ENCODE measurements around the gene NPAS4. TPM values are rescaled to one million over a fixed set of nuclear protein-coding genes. Genes with fewer than 3 reads are reported as not detected.
"Not testable (repeated sequence)": the region's sequence is repeated elsewhere in the genome, so short reads cannot be mapped to it uniquely, and the experiment has no call there.

The NPAS4 gene
- total RNA-seq, 1 donor from 2014 or later, result not detected

DNA sequence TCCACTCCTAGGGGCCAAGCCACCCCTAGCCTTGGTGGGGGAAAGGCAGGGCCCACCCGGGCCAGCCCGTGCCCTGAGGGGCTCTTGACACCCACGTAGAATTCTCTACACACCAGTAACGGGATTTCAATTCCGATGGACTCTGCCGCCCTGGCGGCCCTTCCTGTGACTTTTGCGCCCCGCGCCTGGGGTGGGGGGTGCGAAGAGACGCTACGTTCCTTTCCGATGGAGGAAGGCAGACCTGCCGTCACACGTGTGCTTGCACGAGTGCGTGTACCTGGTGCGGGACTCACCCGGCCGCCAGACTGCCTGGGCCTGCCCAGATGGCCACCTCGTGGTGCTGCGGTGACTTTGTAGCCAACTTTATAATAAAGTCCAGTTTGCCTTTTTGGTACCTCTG, 5.5 kb downstream of the NPAS4 start:
- peaks cover 14% of the 10 kb centered on the region for H3K27me3 Mint-ChIP-seq (ENCODE audit: unreplicated experiment)
- peaks cover 2% of the 10 kb centered on the region for H3K4me1 Mint-ChIP-seq (ENCODE audit: unreplicated experiment)
- H3K4me3 Mint-ChIP-seq (ENCODE audit: unreplicated experiment), result no peak overlapping the region
- no peak overlapping the region for H3K27ac Mint-ChIP-seq (ENCODE audit: unreplicated experiment)
- no peaks in the 10 kb centered on the region for H3K9me3 Mint-ChIP-seq (ENCODE audit: unreplicated experiment)
- TF ChIP-seq, protein P1, sequence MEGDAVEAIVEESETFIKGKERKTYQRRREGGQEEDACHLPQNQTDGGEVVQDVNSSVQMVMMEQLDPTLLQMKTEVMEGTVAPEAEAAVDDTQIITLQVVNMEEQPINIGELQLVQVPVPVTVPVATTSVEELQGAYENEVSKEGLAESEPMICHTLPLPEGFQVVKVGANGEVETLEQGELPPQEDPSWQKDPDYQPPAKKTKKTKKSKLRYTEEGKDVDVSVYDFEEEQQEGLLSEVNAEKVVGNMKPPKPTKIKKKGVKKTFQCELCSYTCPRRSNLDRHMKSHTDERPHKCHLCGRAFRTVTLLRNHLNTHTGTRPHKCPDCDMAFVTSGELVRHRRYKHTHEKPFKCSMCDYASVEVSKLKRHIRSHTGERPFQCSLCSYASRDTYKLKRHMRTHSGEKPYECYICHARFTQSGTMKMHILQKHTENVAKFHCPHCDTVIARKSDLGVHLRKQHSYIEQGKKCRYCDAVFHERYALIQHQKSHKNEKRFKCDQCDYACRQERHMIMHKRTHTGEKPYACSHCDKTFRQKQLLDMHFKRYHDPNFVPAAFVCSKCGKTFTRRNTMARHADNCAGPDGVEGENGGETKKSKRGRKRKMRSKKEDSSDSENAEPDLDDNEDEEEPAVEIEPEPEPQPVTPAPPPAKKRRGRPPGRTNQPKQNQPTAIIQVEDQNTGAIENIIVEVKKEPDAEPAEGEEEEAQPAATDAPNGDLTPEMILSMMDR (IDR thresholded peaks at IDR 0.05; ENCODE audit: unreplicated experiment), result no peak
- no peak for DNase-seq (ENCODE audit: low spot score)
- peaks cover 2% of the 10 kb centered on the region for H3K36me3 Mint-ChIP-seq (ENCODE audit: low read depth, unreplicated experiment)

DNA sequence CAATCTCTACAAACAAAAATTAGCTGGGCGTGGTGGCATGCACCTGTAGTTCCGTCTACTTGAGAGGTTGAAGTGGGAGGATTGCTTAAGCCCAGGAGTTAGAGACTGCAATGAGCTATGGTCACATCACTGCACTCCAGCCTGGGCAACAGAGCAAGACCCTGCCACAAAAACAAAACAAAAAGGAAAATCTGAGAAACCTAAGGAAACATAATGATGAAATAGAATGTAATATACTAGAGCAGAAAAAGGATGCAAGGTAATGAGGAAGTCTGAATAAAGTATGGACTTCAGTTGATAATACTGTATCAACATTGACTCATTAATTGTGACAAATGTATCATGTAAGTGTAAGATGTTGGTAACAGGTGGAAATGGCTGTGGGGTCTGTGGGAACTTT, 8.1 kb downstream of the NPAS4 start:
- DNase-seq (ENCODE audit: low spot score), result no peak
- Mint-ChIP-seq H3K36me3 (ENCODE audit: low read depth, unreplicated experiment) (peaks cover 6% of the 10 kb centered on the region), H3K27me3 (ENCODE audit: unreplicated experiment) (peaks cover 10% of the 10 kb centered on the region), H3K9me3 (ENCODE audit: unreplicated experiment) (no peaks in the 10 kb centered on the region), H3K27ac (ENCODE audit: unreplicated experiment) (no peak overlapping the region), H3K4me3 (ENCODE audit: unreplicated experiment) (peak overlapping the region; percentile 62), H3K4me1 (ENCODE audit: unreplicated experiment) (peaks cover 2% of the 10 kb centered on the region)
- TF ChIP-seq, protein P1 (IDR thresholded peaks at IDR 0.05; ENCODE audit: unreplicated experiment), result no peak

DNA sequence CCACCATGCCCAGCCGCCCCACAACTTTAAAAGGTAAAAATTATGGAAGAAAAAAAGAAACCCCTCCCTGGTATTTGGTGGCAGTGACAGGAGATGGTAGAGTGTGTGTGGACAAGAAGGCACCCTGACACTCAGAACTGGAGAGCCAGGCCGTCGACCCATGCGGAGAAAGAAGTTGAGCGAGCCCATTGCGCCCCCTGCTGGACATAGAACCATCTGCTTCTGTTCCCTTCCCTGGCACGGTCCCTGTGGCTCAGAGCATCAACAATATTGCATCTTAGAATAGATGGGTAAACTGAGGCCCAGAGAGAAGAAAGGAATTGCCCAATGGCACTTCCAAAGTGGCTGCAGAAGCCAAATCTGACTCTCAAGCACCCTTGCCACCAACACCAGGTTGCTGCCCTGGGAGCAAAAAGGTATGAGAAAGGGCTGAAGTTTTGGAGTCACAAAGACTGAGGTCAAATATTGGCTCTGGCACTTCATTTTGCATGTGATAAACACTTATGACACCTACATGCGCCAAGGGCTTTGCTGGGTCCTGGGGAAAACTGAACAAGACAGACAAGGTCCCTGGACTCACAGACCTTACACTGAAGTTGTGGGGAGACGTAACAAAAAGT, 9.3 kb downstream of the NPAS4 start:
- H3K36me3 Mint-ChIP-seq (ENCODE audit: low read depth, unreplicated experiment), result peaks cover 10% of the 10 kb centered on the region
- DNase-seq (ENCODE audit: low spot score), result peak; percentile 77
- TF ChIP-seq, protein P1 (IDR thresholded peaks at IDR 0.05; ENCODE audit: unreplicated experiment), result peak; percentile 84
- H3K9me3 Mint-ChIP-seq (ENCODE audit: unreplicated experiment), result no peaks in the 10 kb centered on the region
- H3K4me1 Mint-ChIP-seq (ENCODE audit: unreplicated experiment), result peaks cover 2% of the 10 kb centered on the region
- no peak overlapping the region for H3K4me3 Mint-ChIP-seq (ENCODE audit: unreplicated experiment)
- peaks cover 9% of the 10 kb centered on the region for H3K27me3 Mint-ChIP-seq (ENCODE audit: unreplicated experiment)
- H3K27ac Mint-ChIP-seq (ENCODE audit: unreplicated experiment), result no peak overlapping the region

DNA sequence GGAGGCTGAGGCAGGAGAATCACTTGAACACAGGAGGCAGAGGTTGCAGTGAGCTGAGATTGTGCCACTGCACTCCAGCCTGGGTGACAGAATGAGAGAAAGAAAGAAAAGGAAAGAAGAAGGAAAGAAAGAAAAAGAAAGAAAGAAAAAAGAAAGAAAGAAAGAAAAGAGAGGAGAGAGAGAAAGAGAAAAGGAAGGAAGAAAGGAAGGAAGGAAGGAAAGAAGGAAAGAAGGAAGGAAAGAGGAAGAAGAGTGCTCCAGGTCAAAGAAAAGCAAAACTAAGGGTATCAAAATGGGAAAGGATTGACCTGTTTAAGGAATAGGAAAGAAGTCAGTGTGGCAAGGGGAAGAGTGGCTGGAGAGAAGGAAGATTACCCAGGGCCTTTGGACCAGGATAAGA, 10.5 kb downstream of the NPAS4 start:
- peak overlapping the region; percentile 0 for H3K4me3 Mint-ChIP-seq (ENCODE audit: unreplicated experiment)
- H3K9me3 Mint-ChIP-seq (ENCODE audit: unreplicated experiment); H3K27ac Mint-ChIP-seq (ENCODE audit: unreplicated experiment); H3K27me3 Mint-ChIP-seq (ENCODE audit: unreplicated experiment); H3K4me1 Mint-ChIP-seq (ENCODE audit: unreplicated experiment); DNase-seq (ENCODE audit: low spot score): not testable (repeated sequence)
- peaks cover 16% of the 10 kb centered on the region for H3K36me3 Mint-ChIP-seq (ENCODE audit: low read depth, unreplicated experiment)

DNA sequence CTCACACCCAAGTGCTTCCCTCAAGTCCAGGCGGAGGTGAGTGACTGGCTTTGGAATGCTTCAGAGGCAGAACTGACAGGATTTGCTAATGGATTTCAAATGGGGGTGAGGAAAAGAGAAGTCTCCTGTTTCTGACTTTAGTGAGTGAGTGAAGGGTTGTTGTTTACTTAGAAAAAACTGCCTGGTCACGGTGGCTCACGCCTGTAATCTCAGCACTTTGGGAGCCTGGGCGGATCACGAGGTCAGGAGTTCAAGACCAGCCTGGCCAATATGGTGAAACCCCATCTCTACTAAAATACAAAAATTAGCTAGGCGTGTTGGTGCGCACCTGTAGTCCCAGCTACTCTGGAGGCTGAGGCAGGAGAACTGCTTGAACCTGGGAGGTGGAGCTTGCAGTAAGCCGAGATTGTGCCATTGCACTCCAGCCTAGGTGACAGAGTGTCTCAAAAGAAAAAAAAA, 11.1 kb downstream of the NPAS4 start:
- not testable (repeated sequence) for DNase-seq (ENCODE audit: low spot score); H3K9me3 Mint-ChIP-seq (ENCODE audit: unreplicated experiment); H3K4me1 Mint-ChIP-seq (ENCODE audit: unreplicated experiment); H3K27me3 Mint-ChIP-seq (ENCODE audit: unreplicated experiment); H3K27ac Mint-ChIP-seq (ENCODE audit: unreplicated experiment)
- peaks cover 17% of the 10 kb centered on the region for H3K36me3 Mint-ChIP-seq (ENCODE audit: low read depth, unreplicated experiment)
- H3K4me3 Mint-ChIP-seq (ENCODE audit: unreplicated experiment), result peak overlapping the region; percentile 0

DNA sequence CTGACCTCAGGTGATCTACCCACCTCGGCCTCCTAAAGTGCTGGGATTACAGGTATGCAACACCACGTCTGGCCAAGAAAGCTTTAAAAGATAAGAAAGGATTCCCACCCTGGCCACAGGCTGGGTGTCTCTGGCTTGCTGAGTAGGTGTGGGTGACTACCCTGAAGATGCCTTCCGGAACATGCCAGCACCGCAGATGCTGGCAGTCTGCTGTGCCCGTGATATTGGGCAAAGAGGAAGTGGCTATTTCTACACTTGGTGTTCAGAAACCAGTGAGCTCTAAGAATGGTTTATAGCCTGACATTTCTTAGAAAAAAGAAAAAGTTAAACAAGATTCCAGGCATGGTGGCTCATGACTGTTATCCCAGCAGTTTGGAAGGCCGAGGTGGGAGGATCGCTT, 11.8 kb downstream of the NPAS4 start:
- Mint-ChIP-seq H3K9me3 (ENCODE audit: unreplicated experiment) (no peaks in the 10 kb centered on the region), H3K27ac (ENCODE audit: unreplicated experiment) (no peak overlapping the region), H3K4me3 (ENCODE audit: unreplicated experiment) (no peak overlapping the region), H3K36me3 (ENCODE audit: low read depth, unreplicated experiment) (peaks cover 17% of the 10 kb centered on the region), H3K4me1 (ENCODE audit: unreplicated experiment) (peaks cover 5% of the 10 kb centered on the region), H3K27me3 (ENCODE audit: unreplicated experiment) (peaks cover 5% of the 10 kb centered on the region)
- TF ChIP-seq, protein P1 (IDR thresholded peaks at IDR 0.05; ENCODE audit: unreplicated experiment), result no peak
- DNase-seq (ENCODE audit: low spot score), result no peak
